A673 (cell line): ENCODE results near the gene NR2C2.

ENCODE experiments used
- CTCF ChIP-seq: fragments of 300-800, 200-600 bp; sonication (generic); conservative IDR thresholded peaks from 2 replicates; pipeline ENCODE4 v1.5.1; 2017; ENCODE audit warnings: low read depth, mild to moderate bottlenecking, antibody characterized with exemption, low read length, moderate library complexity, mixed read lengths
- EZH2 ChIP-seq: fragments of 200-600 bp; sonication (generic); IDR thresholded peaks from 2 replicates; pipeline ENCODE4 v1.6.1; 2017; ENCODE audit warnings: borderline replicate concordance, low read depth, mild to moderate bottlenecking, mixed read lengths, antibody characterized with exemption, low read length; ENCODE audit not compliant: poor library complexity, severe bottlenecking

- TF ChIP-seq CTCF (no peak), EZH2 (no peak)
These were observed 96.2 kb downstream of the NR2C2 start for GRCh38 chr3:15043408-15044171.
